NCI-H1694 treated with DMSO at 0.1 percent for 48 hours (cell line): Measurements from ENCODE around the gene ABCC5.
"Not testable (repeated sequence)": the region's sequence is repeated elsewhere in the genome, so short reads cannot be mapped to it uniquely, and the experiment has no call there.

Source experiments
- DNase-seq: peaks from one replicate; lab custom pipeline; 2025; lab: John Stamatoyannopoulos, UW

Gene ABCC5

DNA sequence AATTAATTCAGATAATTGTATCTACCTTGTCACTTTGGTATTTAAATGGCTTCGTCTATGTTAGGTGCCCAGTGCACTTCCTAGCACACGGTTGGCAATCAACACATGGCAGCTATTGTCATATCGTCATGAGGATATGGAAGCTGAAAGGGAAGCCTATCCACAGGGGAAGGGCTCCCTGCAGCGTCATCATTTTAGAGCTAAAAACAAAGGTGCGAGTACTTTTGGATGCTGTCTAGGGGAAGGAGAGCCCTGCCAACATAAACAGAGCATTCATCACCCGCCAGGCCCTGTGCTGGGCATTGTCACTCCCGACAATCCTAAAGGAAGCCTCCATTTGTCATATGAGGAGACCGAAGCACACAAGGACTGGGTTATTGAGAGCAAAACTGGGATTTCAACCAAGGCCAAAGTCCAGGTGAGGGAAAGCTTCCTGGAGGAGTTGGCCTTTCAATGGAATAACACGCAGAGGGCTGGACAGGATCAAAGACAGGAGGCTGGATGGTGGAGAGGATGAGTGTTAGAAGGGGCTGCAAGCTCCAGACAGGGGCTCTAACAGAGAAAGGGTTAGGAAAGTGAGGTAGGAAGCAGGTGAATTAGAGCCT lies 125.0 kb downstream of the ABCC5 start:
- no peak for DNase-seq

DNA sequence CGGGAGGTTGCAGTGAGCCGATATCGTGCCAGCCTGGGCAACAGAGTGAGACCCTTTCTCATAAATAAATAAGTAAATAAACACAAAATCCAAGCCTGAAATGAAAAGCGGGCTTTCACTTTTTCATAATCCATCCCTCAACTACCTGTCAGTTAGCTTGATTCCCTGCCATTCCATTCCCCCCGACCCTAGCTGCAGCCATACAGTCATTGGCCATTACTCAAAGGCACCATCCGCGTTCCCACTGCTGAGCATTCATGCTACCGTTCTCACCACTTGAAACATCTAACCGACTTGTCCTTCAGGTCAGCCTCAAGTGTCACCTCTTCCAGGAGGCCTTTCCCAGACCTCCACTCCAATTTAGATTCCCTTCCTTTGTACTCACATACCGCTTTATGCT lies 131.9 kb downstream of the ABCC5 start:
- DNase-seq, result no peak

DNA sequence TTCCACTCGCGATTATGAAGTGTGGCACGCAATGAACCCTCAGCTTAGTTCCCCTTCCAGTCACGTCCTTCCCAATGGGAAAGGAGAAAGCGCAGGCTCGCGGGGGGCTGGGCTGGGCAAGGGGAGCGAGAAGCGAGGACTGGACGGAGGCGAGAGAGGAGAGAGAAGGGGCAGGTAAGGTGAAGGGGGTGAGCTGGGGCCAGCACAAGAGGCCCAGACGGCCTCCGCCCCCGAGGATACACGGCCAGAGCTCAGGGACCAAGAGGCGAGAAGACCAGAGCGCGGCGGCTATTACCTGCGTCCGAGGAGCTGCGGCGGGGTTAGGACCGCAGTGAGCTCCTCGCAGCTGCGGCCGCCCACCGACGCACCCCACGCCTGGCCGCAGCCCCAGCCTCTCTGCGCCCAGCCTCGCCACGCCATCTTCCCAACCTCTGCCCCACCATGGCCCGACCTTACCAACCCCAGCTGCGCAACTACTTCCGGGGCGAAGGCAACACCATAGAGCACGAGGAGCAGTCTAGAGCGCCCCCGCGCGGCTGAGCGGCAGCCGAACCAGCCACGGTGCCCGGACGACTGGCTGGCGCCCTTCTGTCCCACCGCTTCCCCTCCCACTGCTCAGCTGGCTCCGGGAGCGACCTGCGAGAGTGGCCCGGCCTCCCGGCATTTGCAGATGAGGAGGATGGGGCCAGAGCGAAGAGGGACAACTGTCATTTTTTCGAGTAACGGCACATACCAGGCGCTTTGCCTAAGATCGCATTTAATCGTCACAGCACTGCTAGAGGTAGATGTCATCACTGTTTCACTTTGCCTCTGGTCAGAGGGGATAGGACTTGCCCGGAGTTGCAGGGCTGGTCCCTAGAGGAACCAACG lies 133.0 kb downstream of the ABCC5 start, which contains the start of gene PARL:
Gene PARL, minus strand, starts transcription at position 454 of the 870 bp plus-strand sequence. Its CDS starts 34 bp downstream, at position 420.
- peak; percentile 93 for DNase-seq

DNA sequence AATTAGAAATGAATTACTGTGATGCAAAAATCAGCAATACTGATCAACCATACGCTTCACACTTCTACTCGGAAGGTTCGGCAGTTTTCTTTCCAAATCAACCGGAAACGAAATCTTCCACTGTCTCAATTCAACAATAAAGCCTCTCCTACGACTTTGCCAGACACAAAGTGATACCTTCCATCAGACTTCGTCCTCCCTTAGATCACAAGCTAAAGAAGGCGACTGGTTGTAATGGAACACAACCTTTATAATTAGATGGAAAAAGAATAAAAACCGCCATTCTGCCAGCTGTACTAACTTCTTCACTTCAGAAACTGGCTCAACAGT lies 133.6 kb downstream of the ABCC5 start:
- DNase-seq, result no peak

DNA sequence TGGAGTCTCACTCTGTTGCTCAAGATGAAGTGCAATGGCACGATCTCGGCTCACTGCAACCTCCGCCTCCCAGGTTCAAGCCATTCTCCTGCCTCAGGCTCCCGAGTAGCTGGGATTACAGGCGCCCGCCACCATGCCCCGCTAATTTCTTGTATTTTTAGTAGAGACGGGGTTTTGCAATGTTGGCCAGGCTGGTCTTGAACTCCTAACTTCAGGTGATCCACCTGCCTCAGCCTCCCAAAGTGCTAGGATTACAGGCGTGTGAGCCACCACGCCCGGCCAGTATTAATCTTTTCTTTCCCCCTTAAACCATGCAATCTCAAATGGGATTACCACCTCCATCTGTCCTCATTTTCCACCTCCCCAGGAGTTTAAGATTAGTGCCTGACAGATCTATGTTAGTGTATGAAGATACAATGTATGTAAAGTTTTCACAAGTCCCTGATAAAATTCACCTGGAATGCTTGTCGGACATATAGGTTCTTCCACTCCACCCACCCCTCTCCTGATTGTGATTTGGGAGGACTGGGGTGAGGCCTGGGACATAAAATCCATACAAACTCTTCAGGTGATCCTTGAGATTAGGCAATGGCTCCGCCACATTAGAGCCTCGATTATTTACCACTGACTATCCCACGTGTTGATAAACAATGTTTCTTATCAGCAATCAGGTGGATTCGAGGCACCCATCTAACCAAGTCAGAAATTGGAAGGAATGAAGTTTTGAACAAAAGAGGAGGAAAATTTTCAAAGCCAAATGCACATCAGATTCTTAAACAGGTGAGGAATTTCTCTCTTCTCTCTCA lies 134.2 kb downstream of the ABCC5 start:
- DNase-seq, result no peak

DNA sequence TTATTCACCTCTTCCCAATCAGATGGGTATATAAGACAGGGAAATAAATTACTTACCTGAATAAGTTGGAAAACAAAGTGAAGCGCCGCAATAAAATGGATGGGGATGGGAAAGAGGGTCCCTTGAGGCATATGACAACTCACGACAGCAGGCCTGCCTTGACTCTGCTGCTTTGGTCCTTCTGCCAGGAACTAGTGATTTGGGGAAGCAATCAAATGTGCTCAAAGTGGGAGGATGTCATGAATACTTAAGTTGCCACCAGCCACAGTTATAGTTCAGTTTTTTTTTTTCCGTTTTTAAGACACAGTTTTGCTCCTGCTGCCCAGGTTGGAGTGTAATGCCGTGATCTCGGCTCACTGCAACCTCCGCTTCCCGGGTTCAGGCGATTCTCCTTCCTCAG lies 137.6 kb downstream of the ABCC5 start:
- DNase-seq, result no peak

DNA sequence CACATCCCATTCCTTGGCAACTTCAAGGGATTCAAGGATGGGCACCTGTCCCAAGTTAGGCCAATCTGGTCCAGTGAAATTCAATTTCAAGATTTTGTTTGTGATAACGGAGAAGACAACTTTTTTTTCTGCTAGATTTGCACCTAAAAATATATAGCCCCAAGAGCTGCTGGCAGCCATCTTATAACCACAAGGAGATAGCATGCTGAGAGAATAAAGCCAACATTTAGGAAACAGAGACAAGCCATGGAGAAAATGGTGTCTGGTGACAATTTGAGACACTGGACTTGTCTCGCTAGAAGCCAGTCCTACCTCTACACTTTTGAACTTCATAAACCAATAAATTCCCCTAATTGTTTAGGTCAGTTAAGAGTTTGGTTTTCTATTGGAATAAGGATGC lies 138.4 kb downstream of the ABCC5 start:
- no peak for DNase-seq

DNA sequence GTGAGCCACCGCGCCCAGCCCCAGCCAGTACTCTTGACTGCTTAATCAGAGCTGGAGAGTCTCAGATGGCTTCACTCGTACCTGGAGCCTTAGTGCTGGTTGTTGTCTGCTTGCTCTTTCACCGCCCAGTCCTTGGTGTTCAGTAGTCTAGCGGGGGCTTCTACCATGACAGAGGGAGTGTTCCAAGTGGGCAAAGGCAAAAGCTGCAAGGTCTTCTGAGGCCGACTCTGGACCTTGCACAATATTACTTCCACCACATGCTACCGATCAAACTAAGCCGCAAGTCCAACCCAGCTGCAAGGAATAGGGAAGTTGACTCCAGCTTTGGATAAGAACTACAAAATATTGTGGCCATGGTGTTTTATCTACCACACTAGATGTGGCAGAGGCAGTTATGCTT lies 139.6 kb downstream of the ABCC5 start:
- peak; percentile 4 for DNase-seq

DNA sequence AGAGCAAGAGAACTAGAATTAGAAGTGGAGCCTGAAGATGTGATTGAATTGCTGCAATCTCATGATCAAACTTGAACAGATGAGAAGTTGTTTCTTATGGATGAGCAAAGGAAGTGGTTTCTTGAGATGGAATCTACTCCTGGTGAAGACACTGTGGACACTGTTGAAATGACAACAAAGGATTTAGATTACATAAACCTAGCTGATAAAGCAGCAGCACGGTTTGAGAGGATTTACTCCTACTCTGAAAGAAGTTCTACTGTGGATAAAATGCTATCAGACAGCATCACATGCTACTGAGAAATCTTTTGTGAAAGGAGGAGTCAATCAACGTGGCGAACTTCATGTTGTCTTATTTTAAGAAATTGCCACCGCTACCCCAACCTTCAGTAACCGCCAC lies 140.5 kb downstream of the ABCC5 start:
- not testable (repeated sequence) for DNase-seq

DNA sequence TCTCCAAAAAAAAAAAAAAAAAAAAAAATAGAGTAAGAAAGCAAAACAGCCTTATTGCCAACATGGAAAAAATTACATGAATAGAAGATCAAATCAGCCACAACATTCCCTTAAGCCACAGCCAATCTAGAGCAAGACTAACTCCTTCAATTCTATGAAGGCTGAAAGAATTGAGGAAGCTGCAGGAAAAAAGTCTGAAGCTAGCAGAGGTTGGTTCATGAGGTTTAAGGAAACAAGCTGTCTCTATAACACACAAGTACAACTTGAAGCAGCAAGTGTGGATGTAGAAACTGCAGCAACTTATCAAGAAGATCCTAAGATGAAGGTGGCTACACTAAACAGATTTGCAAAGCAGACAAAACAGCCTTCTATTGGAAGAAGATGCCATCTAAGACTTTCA lies 142.3 kb downstream of the ABCC5 start:
- DNase-seq, result no peak

DNA sequence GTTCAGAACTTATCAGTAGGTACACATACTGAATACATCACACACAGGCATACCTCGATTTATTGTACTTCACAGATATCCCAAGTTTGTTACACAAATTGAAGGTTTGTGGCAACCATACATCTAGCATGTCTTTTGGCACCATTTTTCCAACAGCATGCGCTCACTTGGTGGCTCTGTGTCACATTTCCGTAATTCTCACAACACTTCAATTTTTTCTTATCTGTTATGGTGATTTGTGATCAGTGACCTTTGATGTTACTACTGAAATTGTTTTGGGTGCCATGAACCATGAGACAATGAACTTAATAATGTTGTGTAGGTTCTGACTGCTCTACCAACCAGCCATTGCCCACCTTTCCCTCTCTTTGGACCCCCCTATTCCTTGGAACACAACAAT lies 143.8 kb downstream of the ABCC5 start:
- DNase-seq, result no peak

DNA sequence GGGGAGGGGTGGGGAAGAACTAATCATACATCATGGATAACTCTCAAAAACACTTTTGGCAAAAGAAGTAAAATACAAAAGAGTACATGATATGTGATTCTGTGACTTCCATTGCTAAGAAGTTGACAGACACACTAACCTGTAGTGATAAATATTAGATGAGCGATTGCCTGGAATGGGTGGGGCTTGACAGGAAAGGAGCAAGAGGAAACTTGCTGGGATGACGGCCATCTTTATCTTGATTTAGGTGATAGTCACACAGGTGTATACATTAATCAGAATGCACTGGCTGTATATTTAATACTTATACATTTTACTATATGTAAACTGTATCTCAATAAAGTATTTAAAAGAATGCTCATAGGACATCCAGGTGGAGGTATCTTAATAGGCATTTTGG lies 146.1 kb downstream of the ABCC5 start:
- DNase-seq, result no peak

DNA sequence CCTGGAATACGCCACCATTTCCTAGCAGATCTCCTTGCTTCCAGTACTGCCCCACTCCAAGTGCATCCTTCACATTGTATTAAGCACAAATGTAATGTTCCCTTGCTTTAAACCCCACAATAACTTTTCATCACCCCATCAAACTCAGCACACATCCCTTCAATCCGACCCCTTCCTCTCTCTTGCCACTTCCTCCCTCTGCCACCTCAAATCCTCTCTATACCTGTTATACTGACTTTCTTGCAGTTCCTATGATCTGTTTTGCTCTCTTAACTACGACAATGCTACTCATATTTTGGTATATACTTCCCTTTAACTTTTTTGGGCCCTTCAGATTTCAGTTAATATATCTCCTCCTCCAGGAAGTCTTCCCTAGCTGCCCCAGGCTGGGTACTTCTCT lies 147.1 kb downstream of the ABCC5 start:
- no peak for DNase-seq
